CD4-positive, alpha-beta memory T cell (primary cell): ENCODE results near the gene CCDC88B. TPM values are rescaled to one million over a fixed set of nuclear protein-coding genes. Genes with fewer than 3 reads are reported as not detected.
A peak's percentile ranks its signal among the peaks of the same experiment; 100 is the strongest.

ENCODE experiments used
- CTCF ChIA-PET: fragments of 350-600 bp; sonication (Branson Sonifier 250); formaldehyde crosslinking; loops from one replicate; lab custom pipeline; 2021; ENCODE audit warnings: inconsistent platforms; ENCODE audit not compliant: partially characterized antibody; lab: Charles Lee
- POLR2A ChIA-PET: fragments of 350-600 bp; sonication (Branson Sonifier 250); formaldehyde crosslinking; loops from one replicate; lab custom pipeline; 2021; ENCODE audit not compliant: partially characterized antibody; lab: Charles Lee
- DNase-seq, 5 donors: peaks; one replicate each; pipeline versions ENCODE4 v3.0.0 to v3.0.0-alpha.2; 2020 to 2022; ENCODE audit warnings: mixed read lengths in 1 of 5
- H3K27ac ChIP-seq: one replicate; pipeline ENCODE4 v1.7.0; 2013; ENCODE audit warnings: low read depth, low read length
- H3K27me3 ChIP-seq: 2 replicates; pipeline ENCODE4 v1.7.0; 2013; ENCODE audit warnings: mild to moderate bottlenecking, low read length, moderate library complexity; ENCODE audit not compliant: insufficient read depth
- H3K36me3 ChIP-seq: 2 replicates; pipeline ENCODE4 v1.7.0; 2013; ENCODE audit warnings: mild to moderate bottlenecking, low read length, moderate library complexity; ENCODE audit not compliant: insufficient read depth
- H3K4me1 ChIP-seq: 2 replicates; pipeline ENCODE4 v1.7.0; 2013; ENCODE audit warnings: mild to moderate bottlenecking, low read length, moderate library complexity; ENCODE audit not compliant: insufficient read depth
- H3K4me3 ChIP-seq, 2 donors: one replicate each; pipeline ENCODE4 v1.7.0; 2013; ENCODE audit warnings: low read length in 2 of 2, mild to moderate bottlenecking in 1 of 2
- H3K9me3 ChIP-seq, 2 donors: one replicate each; pipeline ENCODE4 v1.7.0; 2013; ENCODE audit warnings: low read length in 2 of 2, control low read depth in 1 of 2; ENCODE audit not compliant: control insufficient read depth in 1 of 2
- H3K27ac Mint-ChIP-seq, 7 donors: one replicate each; pipeline ENCODE4 v1.8.0; 2020 to 2021; ENCODE audit warnings: mixed read lengths in 7 of 7, mild to moderate bottlenecking in 6 of 7, inconsistent platforms in 3 of 7, moderate library complexity in 3 of 7
- H3K27me3 Mint-ChIP-seq, 2 donors: one replicate each; pipeline ENCODE4 v1.8.0; 2020 to 2021; ENCODE audit warnings: mixed read lengths in 2 of 2
- H3K36me3 Mint-ChIP-seq, 2 donors: one replicate each; pipeline ENCODE4 v1.8.0; 2020 to 2021; ENCODE audit warnings: mixed read lengths in 2 of 2, inconsistent platforms in 1 of 2, mild to moderate bottlenecking in 1 of 2
- H3K4me1 Mint-ChIP-seq, 4 donors: one replicate each; pipeline ENCODE4 v1.8.0; 2020 to 2021; ENCODE audit warnings: mixed read lengths in 4 of 4, mild to moderate bottlenecking in 1 of 4
- H3K4me3 Mint-ChIP-seq, 8 donors: one replicate each; pipeline ENCODE4 v1.8.0; 2020 to 2021; ENCODE audit warnings: mixed read lengths in 8 of 8, mild to moderate bottlenecking in 7 of 8, moderate library complexity in 6 of 8, inconsistent platforms in 3 of 8
- H3K9me3 Mint-ChIP-seq, 8 donors: one replicate each; pipeline ENCODE4 v1.8.0; 2020 to 2021; ENCODE audit warnings: mixed read lengths in 8 of 8, mild to moderate bottlenecking in 5 of 8, inconsistent platforms in 3 of 8, moderate library complexity in 1 of 8
- intact Hi-C: fragments of 100-400 bp; cut with micrococcal nuclease; formaldehyde crosslinking; loops from one replicate; pipeline ENCODE4 v1.15.1; 2023
- polyA plus RNA-seq, 2 donors: library from polyadenylated mRNA; unstranded; fragments of 300-500 nt; fragmentation: Illumina TruSeq; gene quantifications; one replicate each; pipeline ENCODE4 v1.2.3, GENCODE V29; 2021
- total RNA-seq, 2 experiments: library from RNA; stranded (reverse); gene quantifications; one replicate each; pipeline ENCODE4 v1.2.3, GENCODE V29; 2021

The CCDC88B gene
- total and polyA plus RNA-seq, 4 experiments from 2014 or later: 6.8 to 73.0 (median 53.9) TPM

DNA sequence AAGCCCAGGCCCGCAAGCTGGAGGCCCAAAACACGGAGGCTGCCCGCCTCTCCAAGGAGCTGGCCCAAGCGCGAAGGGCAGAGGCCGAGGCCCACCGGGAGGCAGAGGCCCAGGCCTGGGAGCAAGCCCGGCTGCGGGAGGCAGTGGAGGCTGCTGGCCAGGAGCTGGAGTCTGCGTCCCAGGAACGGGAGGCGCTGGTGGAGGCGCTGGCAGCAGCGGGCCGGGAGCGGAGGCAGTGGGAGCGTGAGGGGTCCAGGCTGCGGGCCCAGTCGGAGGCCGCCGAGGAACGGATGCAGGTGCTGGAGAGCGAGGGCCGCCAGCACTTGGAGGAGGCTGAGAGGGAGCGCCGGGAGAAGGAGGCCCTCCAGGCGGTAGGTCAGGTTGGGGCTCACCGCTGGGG, 4.8 kb downstream of the CCDC88B start:
- Histone ChIP-seq H3K4me1 (peaks cover 32% of the 10 kb centered on the region), H3K36me3 (peaks cover 31% of the 10 kb centered on the region), H3K27me3 (no peaks in the 10 kb centered on the region), H3K4me3 (no peak overlapping the region), H3K27ac (no peak overlapping the region), H3K9me3 (no peaks in the 10 kb centered on the region)
- no peak for DNase-seq
- intact Hi-C loops: no loop called here
- Mint-ChIP-seq H3K4me1 (peaks cover 11 to 29% (median 20%) of the 10 kb centered on the region in 4 donors), H3K36me3 (peaks cover 8 to 26% of the 10 kb centered on the region in 2 donors), H3K27ac (peak overlapping the region in 1 of 7 donors; percentile 48), H3K27me3 (no peaks in the 10 kb centered on the region), H3K9me3 (no peaks in the 10 kb centered on the region), H3K4me3 (no peak overlapping the region)
- ChIA-PET POLR2A (interaction anchor here (1.0 to 9.7 kb wide), 2 partner anchors 27 kb away, joined by 3 to 153 read pairs; partner anchors contain the start of genes PRDX5 and TRMT112), CTCF (interaction anchor here (1.1 to 1.6 kb wide), 2 partner anchors 27 to 139 kb away, joined by 5 read pairs; partner anchors contain the start of gene PRDX5)

DNA sequence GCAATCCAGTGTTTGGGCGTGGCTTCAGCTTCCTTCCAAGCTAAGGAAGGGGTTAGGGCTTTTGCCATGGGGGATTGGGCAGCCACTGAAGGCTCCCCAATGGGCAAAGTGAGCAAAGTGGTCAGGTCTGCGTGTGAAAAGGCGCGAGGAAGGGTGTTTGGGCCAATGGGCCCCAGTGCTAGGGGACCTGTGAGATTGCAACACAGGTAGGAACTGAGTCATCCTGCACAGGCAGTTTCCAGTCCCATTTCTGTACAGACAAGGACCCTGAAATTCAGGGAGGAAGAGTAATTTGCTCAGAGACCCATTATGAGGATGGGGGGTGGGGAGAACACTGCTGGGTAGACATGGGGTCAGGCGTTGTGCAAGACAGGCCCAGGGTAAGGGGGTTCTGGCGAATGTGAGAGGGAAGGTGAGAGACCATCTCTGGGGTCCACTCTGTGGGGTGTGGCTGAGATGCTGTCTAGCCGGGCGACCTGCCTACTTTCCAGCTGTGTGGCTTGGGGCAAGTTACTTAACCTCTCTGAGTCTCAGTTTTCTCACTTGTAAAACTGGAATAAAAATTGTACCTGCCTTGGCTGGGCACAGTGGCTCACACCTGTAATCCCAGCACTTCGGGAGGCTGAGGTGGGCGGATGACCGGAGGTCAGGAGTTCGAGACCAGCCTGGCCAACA, 7.3 kb downstream of the CCDC88B start:
- CTCF ChIA-PET: no interaction called here
- no peak for DNase-seq
- Histone ChIP-seq H3K27ac (no peak overlapping the region), H3K4me3 (no peak overlapping the region), H3K27me3 (no peaks in the 10 kb centered on the region), H3K36me3 (peaks cover 31% of the 10 kb centered on the region), H3K9me3 (no peaks in the 10 kb centered on the region), H3K4me1 (peaks cover 7% of the 10 kb centered on the region)
- intact Hi-C loops: no loop called here
- H3K4me3 Mint-ChIP-seq: peak overlapping the region in 1 of 8 donors; percentile 48
- H3K9me3 Mint-ChIP-seq: no peaks in the 10 kb centered on the region
- H3K36me3 Mint-ChIP-seq: peaks cover 8 to 28% of the 10 kb centered on the region in 2 donors
- H3K27me3 Mint-ChIP-seq: no peaks in the 10 kb centered on the region
- H3K4me1 Mint-ChIP-seq: peaks cover 0 to 9% (median 8%) of the 10 kb centered on the region in 4 donors
- POLR2A ChIA-PET: no interaction called here
- peak overlapping the region in 1 of 7 donors; percentile 32 for H3K27ac Mint-ChIP-seq

DNA sequence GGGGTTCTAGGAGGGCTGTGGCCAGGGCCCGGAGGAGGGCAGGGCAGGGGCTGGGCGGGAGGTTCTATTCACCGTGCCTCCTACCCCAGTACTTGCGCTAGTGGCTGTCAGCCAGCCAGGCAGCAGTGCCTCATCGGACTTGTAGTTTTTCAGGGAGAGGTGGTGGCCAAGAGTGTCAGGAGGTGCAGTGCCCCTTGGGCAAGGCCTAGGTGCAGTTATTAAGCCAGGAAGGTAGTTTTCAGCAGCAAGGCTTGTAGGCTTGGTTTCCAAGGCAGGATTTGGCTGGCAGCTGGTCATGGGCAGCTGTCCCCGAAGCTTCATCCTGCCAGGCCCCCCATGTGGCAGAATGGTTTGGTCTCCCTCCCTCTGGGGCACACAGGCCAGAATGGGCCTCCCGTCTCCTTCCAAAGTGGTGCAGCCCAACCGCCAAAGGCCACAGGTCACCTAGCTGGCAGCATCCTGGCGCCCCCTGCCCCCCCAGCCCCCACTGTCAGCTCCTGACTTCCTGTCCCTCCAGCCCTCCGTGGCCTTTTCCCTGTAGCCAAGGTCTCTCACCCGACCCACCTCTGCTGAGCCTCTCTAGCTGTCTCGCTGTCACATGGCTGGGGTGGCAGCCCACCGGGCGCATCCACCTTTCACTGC, 8.5 kb downstream of the CCDC88B start:
- H3K36me3 ChIP-seq: peaks cover 28% of the 10 kb centered on the region
- intact Hi-C loops: no loop called here
- H3K4me3 ChIP-seq: no peak overlapping the region
- peaks cover under 1% of the 10 kb centered on the region for H3K4me1 ChIP-seq
- no peaks in the 10 kb centered on the region for H3K27me3 Mint-ChIP-seq
- CTCF ChIA-PET: interaction anchor here (1.0 kb wide), 1 partner anchor 11 kb away, joined by 3 read pairs; no protein-coding TSS in a partner anchor
- no peak for DNase-seq
- H3K27me3 ChIP-seq: no peaks in the 10 kb centered on the region
- no peaks in the 10 kb centered on the region for H3K9me3 Mint-ChIP-seq
- H3K27ac Mint-ChIP-seq: no peak overlapping the region
- H3K36me3 Mint-ChIP-seq: peaks cover 8 to 26% of the 10 kb centered on the region in 2 donors
- no peak overlapping the region for H3K27ac ChIP-seq
- no peaks in the 10 kb centered on the region for H3K9me3 ChIP-seq
- no peak overlapping the region for H3K4me3 Mint-ChIP-seq
- POLR2A ChIA-PET: interaction anchor here (0.6 kb wide), 1 partner anchor 39 kb away, joined by 3 read pairs; no protein-coding TSS in a partner anchor
- peaks cover 0 to 5% (median 4%) of the 10 kb centered on the region in 4 donors for H3K4me1 Mint-ChIP-seq

DNA sequence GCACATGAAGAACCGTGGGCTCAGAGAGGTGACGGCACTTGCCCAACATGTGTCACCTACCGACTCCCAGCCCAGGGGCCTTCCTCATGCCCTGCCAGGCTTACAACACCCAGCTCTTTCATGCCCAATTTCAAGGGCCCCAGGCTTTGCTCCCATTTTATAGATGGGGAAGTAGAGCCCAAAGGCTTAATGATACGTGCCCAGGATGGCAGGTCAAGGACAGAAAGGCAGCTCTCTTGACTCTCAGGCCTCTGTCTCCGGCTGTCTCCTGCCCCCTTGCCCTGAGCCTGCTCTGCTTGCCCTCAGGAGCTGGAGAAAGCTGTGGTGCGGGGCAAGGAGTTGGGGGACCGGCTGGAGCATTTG, 9.0 kb downstream of the CCDC88B start:
- H3K27ac Mint-ChIP-seq: no peak overlapping the region
- Histone ChIP-seq H3K27ac (no peak overlapping the region), H3K4me3 (no peak overlapping the region), H3K9me3 (no peaks in the 10 kb centered on the region), H3K4me1 (no peaks in the 10 kb centered on the region), H3K27me3 (no peaks in the 10 kb centered on the region), H3K36me3 (peaks cover 23% of the 10 kb centered on the region)
- no peak for DNase-seq
- H3K4me1 Mint-ChIP-seq: peaks cover 0 to 5% (median 4%) of the 10 kb centered on the region in 4 donors
- peaks cover 8 to 26% of the 10 kb centered on the region in 2 donors for H3K36me3 Mint-ChIP-seq
- intact Hi-C loops: no loop called here
- no peak overlapping the region for H3K4me3 Mint-ChIP-seq
- H3K27me3 Mint-ChIP-seq: no peaks in the 10 kb centered on the region
- ChIA-PET POLR2A (no interaction called here), CTCF (interaction anchor here (1.0 kb wide), 1 partner anchor 11 kb away, joined by 3 read pairs; no protein-coding TSS in a partner anchor)
- no peaks in the 10 kb centered on the region for H3K9me3 Mint-ChIP-seq

DNA sequence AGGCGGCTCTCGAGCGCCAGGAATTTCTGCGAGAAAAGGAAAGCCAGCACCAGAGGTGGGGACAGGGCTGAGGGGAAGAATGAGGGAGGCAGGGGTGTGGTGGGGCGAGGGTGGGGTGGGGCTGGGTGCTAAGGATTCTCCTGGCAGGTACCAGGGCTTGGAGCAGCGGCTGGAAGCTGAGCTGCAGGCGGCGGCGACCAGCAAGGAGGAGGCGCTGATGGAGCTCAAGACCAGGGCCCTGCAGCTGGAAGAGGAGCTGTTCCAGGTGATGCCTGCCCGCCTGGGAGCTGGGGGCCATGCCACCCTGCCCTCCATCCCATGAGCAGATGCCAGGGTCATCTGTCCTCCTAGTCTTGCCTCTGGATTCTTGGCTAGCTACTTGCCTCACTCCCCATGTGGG, 9.4 kb downstream of the CCDC88B start:
- no peaks in the 10 kb centered on the region for H3K27me3 Mint-ChIP-seq
- CTCF ChIA-PET: interaction anchor here (1.0 kb wide), 1 partner anchor 10 kb away, joined by 3 read pairs; no protein-coding TSS in a partner anchor
- no peaks in the 10 kb centered on the region for H3K9me3 Mint-ChIP-seq
- POLR2A ChIA-PET: no interaction called here
- peaks cover 8 to 26% of the 10 kb centered on the region in 2 donors for H3K36me3 Mint-ChIP-seq
- H3K27ac Mint-ChIP-seq: no peak overlapping the region
- DNase-seq: no peak
- intact Hi-C loops: no loop called here
- no peaks in the 10 kb centered on the region for H3K9me3 ChIP-seq
- H3K4me3 Mint-ChIP-seq: no peak overlapping the region
- no peaks in the 10 kb centered on the region for H3K27me3 ChIP-seq
- H3K4me1 ChIP-seq: no peaks in the 10 kb centered on the region
- H3K4me1 Mint-ChIP-seq: peaks cover 0 to 5% (median 4%) of the 10 kb centered on the region in 4 donors
- no peak overlapping the region for H3K27ac ChIP-seq
- H3K36me3 ChIP-seq: peaks cover 19% of the 10 kb centered on the region
- no peak overlapping the region for H3K4me3 ChIP-seq

DNA sequence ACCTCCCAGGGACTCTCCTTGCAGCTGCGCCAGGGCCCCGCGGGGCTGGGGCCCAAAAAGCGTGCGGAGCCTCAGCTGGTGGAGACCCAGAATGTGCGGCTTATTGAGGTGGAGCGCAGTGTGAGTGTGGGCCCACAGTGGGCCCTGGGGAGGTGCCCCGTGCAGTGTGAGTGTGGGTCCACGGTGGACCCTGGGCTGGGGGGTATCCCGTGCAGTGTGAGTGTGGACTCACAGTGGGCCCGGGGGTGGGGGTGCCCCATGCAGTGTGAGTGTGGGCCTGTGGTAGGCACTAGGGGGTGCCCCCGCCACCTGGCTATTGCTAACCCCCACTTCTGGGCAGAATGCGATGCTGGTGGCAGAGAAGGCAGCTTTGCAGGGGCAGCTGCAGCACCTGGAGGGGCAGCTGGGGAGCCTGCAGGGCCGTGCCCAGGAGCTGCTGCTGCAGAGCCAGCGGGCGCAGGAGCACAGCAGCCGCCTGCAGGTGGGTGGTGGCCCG, 11.2 kb downstream of the CCDC88B start:
- POLR2A ChIA-PET: no interaction called here
- H3K4me1 ChIP-seq: no peaks in the 10 kb centered on the region
- Mint-ChIP-seq H3K36me3 (peaks cover 0 to 15% of the 10 kb centered on the region in 2 donors), H3K9me3 (no peaks in the 10 kb centered on the region), H3K4me1 (no peaks in the 10 kb centered on the region), H3K4me3 (no peak overlapping the region), H3K27ac (no peak overlapping the region), H3K27me3 (no peaks in the 10 kb centered on the region)
- CTCF ChIA-PET: no interaction called here
- no peaks in the 10 kb centered on the region for H3K27me3 ChIP-seq
- H3K36me3 ChIP-seq: peaks cover 9% of the 10 kb centered on the region
- H3K27ac ChIP-seq: no peak overlapping the region
- intact Hi-C loops: no loop called here
- no peak overlapping the region for H3K4me3 ChIP-seq
- no peaks in the 10 kb centered on the region for H3K9me3 ChIP-seq
- DNase-seq: no peak
